H1 (cell line): ENCODE measurements around the gene MRPL55. TPM values are rescaled to one million over a fixed set of nuclear protein-coding genes. Genes with fewer than 3 reads are reported as not detected.
A peak's percentile ranks its signal among the peaks of the same experiment; 100 is the strongest.

Experiments used
- CTCF ChIA-PET: fragments of 300-600 bp; sonication (Branson Sonifier 250); formaldehyde crosslinking; loops from one replicate; lab custom pipeline; 2021; ENCODE audit not compliant: partially characterized antibody; lab: Charles Lee
- POLR2A ChIA-PET: fragments of 300-600 bp; sonication (Branson Sonifier 250); formaldehyde crosslinking; loops from one replicate; lab custom pipeline; 2021; ENCODE audit warnings: inconsistent platforms; ENCODE audit not compliant: partially characterized antibody; lab: Charles Lee
- DNase-seq, 2 experiments: peaks; one replicate each; pipeline versions ENCODE4 v3.0.0 to v3.0.0-alpha.2; 2010 to 2022; ENCODE audit warnings: low spot score in 2 of 2, low read depth in 1 of 2, mixed read lengths in 1 of 2
- FAIRE-seq: peaks from 2 replicates; lab custom pipeline; 2011; peaks lifted over from hg19 to GRCh38; lab: Jason Lieb, UNC
- H2AFZ ChIP-seq: 2 replicates; pipeline ENCODE4 v1.8.1; 2012; ENCODE audit warnings: low read length, inconsistent platforms
- H2AK5ac ChIP-seq: 2 replicates; pipeline ENCODE4 v1.6.1; 2013; ENCODE audit warnings: low read depth, low read length
- H2BK120ac ChIP-seq: replicated peaks from 2 replicates; pipeline ENCODE3; 2013; ENCODE audit warnings: low read depth, low read length, inconsistent platforms
- H2BK12ac ChIP-seq: 2 replicates; pipeline ENCODE4 v1.6.1; 2013; ENCODE audit warnings: low read depth, low read length
- H2BK15ac ChIP-seq: 2 replicates; pipeline ENCODE4 v1.6.1; 2013; ENCODE audit warnings: low read length
- H2BK20ac ChIP-seq: 2 replicates; pipeline ENCODE4 v1.6.1; 2013; ENCODE audit warnings: low read length
- H2BK5ac ChIP-seq: 2 replicates; pipeline ENCODE4 v1.6.1; 2013; ENCODE audit warnings: low read depth, low read length
- H3K14ac ChIP-seq: 2 replicates; pipeline ENCODE4 v1.6.1; 2013; ENCODE audit warnings: inconsistent platforms; ENCODE audit not compliant: insufficient read length
- H3K18ac ChIP-seq: 2 replicates; pipeline ENCODE4 v1.6.1; 2013; ENCODE audit warnings: low read length; ENCODE audit errors: extremely low read depth
- H3K23ac ChIP-seq: 2 replicates; pipeline ENCODE4 v1.6.1; 2013; ENCODE audit warnings: inconsistent platforms; ENCODE audit not compliant: insufficient read length
- H3K23me2 ChIP-seq: 2 replicates; pipeline ENCODE4 v1.6.1; 2013; ENCODE audit warnings: low read depth, low read length
- H3K27ac ChIP-seq: 2 replicates; pipeline ENCODE4 v1.6.1; 2011; ENCODE audit warnings: low read depth, low read length, inconsistent platforms
- H3K27me3 ChIP-seq, 4 experiments: replicated peaks in 1 of 4; 1 replicate in 1 of 4; 2 replicates in 3 of 4; pipeline versions ENCODE4 v1.6.1 to v1.8.1; 2011 to 2013; ENCODE audit warnings: low read length in 3 of 4, mild to moderate bottlenecking in 3 of 4, inconsistent platforms in 2 of 4, mixed read lengths in 2 of 4, moderate library complexity in 1 of 4; ENCODE audit not compliant: control insufficient read depth in 3 of 4, insufficient read depth in 3 of 4; ENCODE audit errors: extremely low read depth in 1 of 4
- H3K36me3 ChIP-seq, 4 experiments: 2 replicates each; pipeline versions ENCODE4 v1.6.1 to v1.8.1; 2011 to 2013; ENCODE audit warnings: mild to moderate bottlenecking in 4 of 4, low read length in 3 of 4, moderate library complexity in 2 of 4, control low read depth in 1 of 4, inconsistent platforms in 1 of 4; ENCODE audit not compliant: insufficient read depth in 4 of 4, control insufficient read depth in 2 of 4
- H3K4ac ChIP-seq: replicated peaks from 2 replicates; pipeline ENCODE3; 2013; ENCODE audit warnings: low read length, low read depth, mixed read lengths, inconsistent platforms; ENCODE audit not compliant: insufficient read length
- H3K4me1 ChIP-seq, 4 experiments: replicated peaks in 1 of 4; 1 replicate in 1 of 4; 2 replicates in 3 of 4; pipeline versions ENCODE4 v1.6.1 to v1.8.1; 2011 to 2013; ENCODE audit warnings: low read length in 3 of 4, inconsistent platforms in 2 of 4, mixed read lengths in 1 of 4; ENCODE audit not compliant: insufficient read depth in 4 of 4, control insufficient read depth in 3 of 4
- H3K4me2 ChIP-seq, 2 experiments: 2 replicates each; pipeline versions ENCODE4 v1.6.1 to v1.8.1; 2011 to 2013; ENCODE audit warnings: low read depth in 2 of 2, low read length in 2 of 2, control low read depth in 1 of 2, inconsistent platforms in 1 of 2, mild to moderate bottlenecking in 1 of 2; ENCODE audit not compliant: insufficient read depth in 1 of 2
- H3K4me3 ChIP-seq, 4 experiments: fragments of 200-600, 300-600 bp in 1 of 4; sonication (generic), shearing (Covaris generic), sonication (Bioruptor Twin) in 1 of 4; 2 replicates each; pipeline versions ENCODE4 v1.5.1 to v1.8.1; 2011 to 2016; ENCODE audit warnings: low read length in 4 of 4, low read depth in 3 of 4, control low read depth in 2 of 4, inconsistent platforms in 2 of 4, mild to moderate bottlenecking in 2 of 4, mixed read lengths in 1 of 4, moderate library complexity in 1 of 4; ENCODE audit not compliant: insufficient read depth in 2 of 4; ENCODE audit errors: extremely low read depth in 1 of 4
- H3K56ac ChIP-seq: replicated peaks from 2 replicates; pipeline ENCODE3; 2013; ENCODE audit warnings: low read depth, mild to moderate bottlenecking, mixed read lengths, low read length, inconsistent platforms; ENCODE audit not compliant: insufficient read length
- H3K79me1 ChIP-seq: 2 replicates; pipeline ENCODE4 v1.6.1; 2013; ENCODE audit warnings: low read depth, low read length, control low read depth
- H3K79me2 ChIP-seq, 2 experiments: 2 replicates each; pipeline versions ENCODE4 v1.6.1 to v1.8.1; 2012 to 2013; ENCODE audit warnings: low read length in 2 of 2, mild to moderate bottlenecking in 2 of 2, inconsistent platforms in 1 of 2; ENCODE audit not compliant: insufficient read depth in 2 of 2, control insufficient read depth in 1 of 2
- H3K9ac ChIP-seq, 4 experiments: replicated peaks in 1 of 4; 1 replicate in 1 of 4; 2 replicates in 3 of 4; pipeline versions ENCODE4 v1.6.1 to v1.8.1; 2011 to 2013; ENCODE audit warnings: low read depth in 3 of 4, low read length in 3 of 4, control low read depth in 2 of 4, mild to moderate bottlenecking in 2 of 4, moderate library complexity in 2 of 4, inconsistent platforms in 1 of 4; ENCODE audit errors: extremely low read depth in 1 of 4
- H3K9me3 ChIP-seq, 2 experiments: 2 replicates each; pipeline versions ENCODE4 v1.6.1 to v1.8.1; 2012 to 2013; ENCODE audit warnings: mild to moderate bottlenecking in 2 of 2, moderate library complexity in 2 of 2, control low read depth in 1 of 2, inconsistent platforms in 1 of 2, low read depth in 1 of 2, low read length in 1 of 2, mixed read lengths in 1 of 2; ENCODE audit not compliant: insufficient read depth in 2 of 2
- H4K20me1 ChIP-seq, 2 experiments: replicated peaks in 1 of 2; 2 replicates each; pipeline versions ENCODE3 to v1.8.1; 2011 to 2013; ENCODE audit warnings: inconsistent platforms in 2 of 2, low read length in 2 of 2, mild to moderate bottlenecking in 1 of 2; ENCODE audit not compliant: insufficient read depth in 2 of 2, control insufficient read depth in 1 of 2
- H4K5ac ChIP-seq: 2 replicates; pipeline ENCODE4 v1.6.1; 2013; ENCODE audit warnings: low read length, low read depth, mixed read lengths, inconsistent platforms; ENCODE audit not compliant: insufficient read length
- H4K8ac ChIP-seq: 2 replicates; pipeline ENCODE4 v1.8.0; 2013; ENCODE audit warnings: mild to moderate bottlenecking, moderate library complexity, low read length, inconsistent platforms; ENCODE audit not compliant: insufficient read depth; ENCODE audit errors: extremely low read depth
- H4K91ac ChIP-seq: replicated peaks from 2 replicates; pipeline ENCODE3; 2013; ENCODE audit warnings: low read length, mixed read lengths, inconsistent platforms; ENCODE audit not compliant: insufficient read length
- ASH2L ChIP-seq: fragments of 200-600, 300-600 bp; sonication (generic); IDR thresholded peaks from one replicate; pipeline ENCODE4 v1.7.1; 2017; ENCODE audit warnings: low read length
- BACH1 ChIP-seq: IDR thresholded peaks from 2 replicates; pipeline ENCODE4 v1.6.1; 2012; ENCODE audit warnings: low read length, improper control_type of control experiment
- CREB1 ChIP-seq: IDR thresholded peaks from 2 replicates; pipeline ENCODE4 v1.6.1; 2012; ENCODE audit warnings: inconsistent platforms
- CTCF ChIP-seq, 3 experiments: IDR thresholded peaks; 1 replicate in 2 of 3; 2 replicates in 1 of 3; pipeline versions ENCODE4 v1.5.1 to v1.6.1; 2011; ENCODE audit warnings: low read length in 3 of 3, mild to moderate bottlenecking in 3 of 3, inconsistent platforms in 2 of 3, low read depth in 1 of 3, moderate library complexity in 1 of 3; ENCODE audit not compliant: insufficient read depth in 1 of 3; ENCODE audit errors: control extremely low read depth in 1 of 3
- HDAC6 ChIP-seq: IDR thresholded peaks from one replicate; pipeline ENCODE4 v1.7.1; 2012; ENCODE audit warnings: low read depth, mild to moderate bottlenecking, inconsistent platforms, low read length, moderate library complexity
- MAFK ChIP-seq: IDR thresholded peaks from 2 replicates; pipeline ENCODE4 v1.6.1; 2012; ENCODE audit warnings: low read depth, mild to moderate bottlenecking, improper control_type of control experiment, low read length
- PHF8 ChIP-seq: fragments of 200-600 bp; sonication (generic); conservative IDR thresholded peaks from 2 replicates; pipeline ENCODE4 v1.7.1; 2012; ENCODE audit warnings: low read depth, mild to moderate bottlenecking, inconsistent platforms, low read length, moderate library complexity
- POLR2A ChIP-seq, 2 experiments: IDR thresholded peaks; 1 replicate in 1 of 2; 2 replicates in 1 of 2; pipeline ENCODE4 v1.6.1; 2011; ENCODE audit warnings: low read depth in 2 of 2, low read length in 2 of 2, mild to moderate bottlenecking in 2 of 2; ENCODE audit errors: control extremely low read depth in 1 of 2
- TCF12 ChIP-seq: IDR thresholded peaks from 2 replicates; pipeline ENCODE4 v1.6.1; 2011; ENCODE audit warnings: low read depth, mild to moderate bottlenecking, low read length
- ZNF274 ChIP-seq: IDR thresholded peaks from 2 replicates; pipeline ENCODE4 v1.7.0; 2012; ENCODE audit warnings: low read length, borderline replicate concordance; ENCODE audit errors: extremely low read depth
- WGBS, 2 experiments: shearing (Covaris generic) in 1 of 2; methylation state at CpG; one replicate each; pipeline versions ENCODE4 v1.1.6 to v1.1.7; 2013 to 2015; ENCODE audit warnings: low lambda C conversion rate in 2 of 2, mixed read lengths in 2 of 2, inconsistent platforms in 1 of 2, low coverage in 1 of 2, missing lambda C conversion rate in 1 of 2; ENCODE audit not compliant: insufficient replicate concordance in 2 of 2, insufficient coverage in 1 of 2, insufficient read length in 1 of 2; ENCODE audit errors: extremely low coverage in 1 of 2, missing lambda C conversion rate in 1 of 2; 5-methylcytosine and 5-hydroxymethylcytosine counted together
- polyA plus RNA-seq, 7 experiments: library from polyadenylated mRNA; depleted of rRNA in 3 of 7; stranded (reverse) in 5 of 7; unstranded in 2 of 7; fragments of >200 nt in 5 of 7; fragments of 200-250 nt in 2 of 7; gene quantifications; 1 replicate in 5 of 7; 2 replicates in 1 of 7; 4 replicates in 1 of 7; pipeline versions ENCODE4 v1.2.1 to v1.2.3, GENCODE V29; 2011 to 2013; ENCODE audit warnings: missing spikeins in 2 of 7, mixed read lengths in 2 of 7
- total RNA-seq: library from RNA; stranded (reverse); fragmentation: NEBNext Ultra II Directional; extraction: Animal tissue kit (Norgen Biotek cat#: 25700); gene quantifications from 2 replicates; pipeline ENCODE4 v1.2.1, GENCODE V29; 2021

Gene MRPL55
- total and polyA plus RNA-seq, 2 of the 8 experiments (the other 6 are each of a cell fraction or from before 2014, with no cell fraction given) = 59.0 to 244 TPM

DNA sequence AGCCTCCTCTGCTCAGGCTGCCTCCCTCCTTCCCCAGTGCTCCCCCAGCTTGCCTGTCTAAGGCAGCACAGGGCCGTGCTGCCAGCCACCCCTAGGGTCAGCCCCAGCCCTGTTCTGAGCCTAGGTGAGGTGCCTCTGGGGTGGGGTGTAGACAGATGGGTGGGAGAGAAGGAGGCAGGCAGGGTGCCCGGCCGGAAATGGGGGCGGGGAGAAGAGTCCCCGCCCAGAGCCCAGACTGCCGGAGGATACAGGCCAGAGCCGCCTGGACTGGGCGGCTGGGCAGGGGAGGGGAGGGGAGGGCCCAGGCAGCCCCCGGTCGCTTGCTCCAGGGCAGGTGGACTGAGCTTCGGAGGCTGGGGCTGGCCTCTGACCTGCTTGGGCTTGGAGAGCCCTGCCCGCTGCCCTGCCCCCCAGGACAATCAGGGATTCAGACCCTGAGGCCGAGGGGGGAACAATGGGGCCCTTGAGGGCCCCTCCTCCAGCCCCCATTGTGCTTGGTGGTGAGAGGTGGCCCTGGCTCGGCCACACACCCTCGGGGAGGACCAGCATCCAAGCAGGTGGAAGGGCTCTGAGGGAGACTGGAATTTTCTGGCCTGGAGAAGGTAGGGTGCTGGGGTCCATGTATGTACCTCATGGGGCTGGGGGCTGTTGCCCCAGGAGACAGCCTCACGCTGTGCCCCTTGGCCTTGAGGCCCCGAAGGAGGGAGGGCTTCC is 40.5 kb upstream of the MRPL55 start, which contains the start of gene GJC2:
Gene GJC2 (plus strand): TSS at position 525 of the 714 bp plus-strand sequence. CDS start 7,829 bp downstream, outside the sequence.
- Histone ChIP-seq H2AFZ (no peak within 1 kb of the TSS), H3K23ac (no peak within 1 kb of the TSS), H2BK5ac (peak within 1 kb of the TSS; percentile 44; the same call in 1 of the 2 replicates), H2AK5ac (0 out of 2 replicates have a peak within 1 kb of the TSS, but pooled peaks have one; percentile 24), H3K79me1 (no peaks in the 10 kb centered on the region; the same call in none of the 2 replicates), H3K9me3 (no peaks in the 10 kb centered on the region), H4K5ac (peak within 1 kb of the TSS; percentile 33), H4K8ac (peak within 1 kb of the TSS; percentile 79), H4K91ac (peak within 1 kb of the TSS; percentile 40), H3K18ac (no peak within 1 kb of the TSS; the same call in 1 of the 2 replicates), H3K9ac (no peak within 1 kb of the TSS), H3K4me3 (no peak within 1 kb of the TSS), H2BK12ac (no peak within 1 kb of the TSS), H3K23me2 (no peaks in the 10 kb centered on the region; the same call in 1 of the 2 replicates), H2BK120ac (no peak within 1 kb of the TSS), H3K36me3 (no peaks in the 10 kb centered on the region), H3K79me2 (peaks cover 0 to 3% of the 10 kb centered on the region in 2 experiments; a peak in 1 of 4 replicates), H3K4me1 (peaks cover 0 to 10% (median 4%) of the 10 kb centered on the region in 4 experiments; a peak in 1 of 7 replicates), H3K27ac (0 out of 2 replicates have a peak within 1 kb of the TSS, but pooled peaks have one; percentile 25), H3K56ac (no peak within 1 kb of the TSS), H3K27me3 (no peaks in the 10 kb centered on the region), H3K4ac (peak within 1 kb of the TSS; percentile 23), H2BK15ac (no peak within 1 kb of the TSS), H3K4me2 (no peak within 1 kb of the TSS; a peak in 2 of 4 replicates), H4K20me1 (peaks cover 0 to 9% of the 10 kb centered on the region in 2 experiments), H2BK20ac (no peak within 1 kb of the TSS), H3K14ac (no peak within 1 kb of the TSS)
- DNase-seq (peak in 1 of 2 experiments; percentile 48), FAIRE-seq (no peak)
- 85% methylated on average over 6 of the region's 17 CpGs; no CpG with 5 or more reads in 1 of the 2 experiments for WGBS, 2 experiments
- POLR2A ChIA-PET = interaction anchor here (1.0 to 3.1 kb wide), 6 partner anchors 9 to 52 kb away, joined by 3 to 18 read pairs (median 4); partner anchors contain the start of gene GUK1
- CTCF ChIA-PET = interaction anchor here (1.2 to 2.8 kb wide), 5 partner anchors 13 to 145 kb away, joined by 3 to 10 read pairs (median 5); partner anchors contain the start of gene IBA57
- TF ChIP-seq ZNF274 (no peak), ASH2L (no peak), PHF8 (no peak), POLR2A (IDR thresholded peaks at IDR 0.05; ENCODE audit: control extremely low read depth in 1 of 2, low read depth in 2 of 2, low read length in 2 of 2) (no peak), CTCF (IDR thresholded peaks at IDR 0.05; ENCODE audit: control extremely low read depth in 1 of 3, insufficient read depth in 1 of 3, low read depth in 1 of 3, low read length in 3 of 3) (no peak), BACH1 (no peak), MAFK (no peak), CREB1 (no peak), TCF12 (no peak), HDAC6 (no peak)
